ENCODE measurements around the gene UNC119.

DNA sequence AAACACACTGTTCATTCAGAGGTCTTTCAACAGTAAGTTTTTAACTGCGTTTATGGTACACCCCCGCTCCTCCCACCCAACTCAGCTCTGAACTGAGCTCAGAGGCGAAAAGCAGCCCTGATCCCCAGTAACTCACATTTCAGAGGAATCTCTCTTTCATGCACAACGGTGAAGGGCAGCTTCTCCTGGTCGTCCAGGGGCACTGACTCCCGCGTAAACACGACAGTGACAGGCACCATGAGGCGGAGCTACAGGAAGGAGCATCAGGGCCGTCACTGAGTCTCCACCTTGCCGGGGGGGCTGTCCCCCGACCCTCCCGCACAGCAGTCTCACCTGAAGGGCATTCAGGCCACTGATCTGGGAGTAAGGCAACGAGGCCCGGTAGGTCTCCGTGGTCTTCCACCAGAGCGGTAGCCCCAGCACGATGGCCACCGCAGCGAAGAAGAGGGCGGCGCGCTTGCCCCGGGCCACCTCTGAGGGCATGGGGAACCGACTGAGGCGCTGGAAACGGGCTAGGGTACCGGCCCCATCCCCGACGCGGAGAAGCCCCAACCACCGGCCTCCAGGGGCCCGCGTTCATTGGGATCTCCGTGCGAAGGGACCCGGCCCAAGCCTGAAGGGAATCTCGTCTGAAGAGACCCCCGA, 18.4 kb upstream of the UNC119 start:
- TF ChIP-seq, protein P1, sequence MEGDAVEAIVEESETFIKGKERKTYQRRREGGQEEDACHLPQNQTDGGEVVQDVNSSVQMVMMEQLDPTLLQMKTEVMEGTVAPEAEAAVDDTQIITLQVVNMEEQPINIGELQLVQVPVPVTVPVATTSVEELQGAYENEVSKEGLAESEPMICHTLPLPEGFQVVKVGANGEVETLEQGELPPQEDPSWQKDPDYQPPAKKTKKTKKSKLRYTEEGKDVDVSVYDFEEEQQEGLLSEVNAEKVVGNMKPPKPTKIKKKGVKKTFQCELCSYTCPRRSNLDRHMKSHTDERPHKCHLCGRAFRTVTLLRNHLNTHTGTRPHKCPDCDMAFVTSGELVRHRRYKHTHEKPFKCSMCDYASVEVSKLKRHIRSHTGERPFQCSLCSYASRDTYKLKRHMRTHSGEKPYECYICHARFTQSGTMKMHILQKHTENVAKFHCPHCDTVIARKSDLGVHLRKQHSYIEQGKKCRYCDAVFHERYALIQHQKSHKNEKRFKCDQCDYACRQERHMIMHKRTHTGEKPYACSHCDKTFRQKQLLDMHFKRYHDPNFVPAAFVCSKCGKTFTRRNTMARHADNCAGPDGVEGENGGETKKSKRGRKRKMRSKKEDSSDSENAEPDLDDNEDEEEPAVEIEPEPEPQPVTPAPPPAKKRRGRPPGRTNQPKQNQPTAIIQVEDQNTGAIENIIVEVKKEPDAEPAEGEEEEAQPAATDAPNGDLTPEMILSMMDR (IDR thresholded peaks at IDR 0.05), result no peak
- TF ChIP-seq SIN3A (IDR thresholded peaks at IDR 0.05; ENCODE audit: borderline replicate concordance, insufficient read depth, low read depth, low read length), result no peak
- TF ChIP-seq, protein P2, sequence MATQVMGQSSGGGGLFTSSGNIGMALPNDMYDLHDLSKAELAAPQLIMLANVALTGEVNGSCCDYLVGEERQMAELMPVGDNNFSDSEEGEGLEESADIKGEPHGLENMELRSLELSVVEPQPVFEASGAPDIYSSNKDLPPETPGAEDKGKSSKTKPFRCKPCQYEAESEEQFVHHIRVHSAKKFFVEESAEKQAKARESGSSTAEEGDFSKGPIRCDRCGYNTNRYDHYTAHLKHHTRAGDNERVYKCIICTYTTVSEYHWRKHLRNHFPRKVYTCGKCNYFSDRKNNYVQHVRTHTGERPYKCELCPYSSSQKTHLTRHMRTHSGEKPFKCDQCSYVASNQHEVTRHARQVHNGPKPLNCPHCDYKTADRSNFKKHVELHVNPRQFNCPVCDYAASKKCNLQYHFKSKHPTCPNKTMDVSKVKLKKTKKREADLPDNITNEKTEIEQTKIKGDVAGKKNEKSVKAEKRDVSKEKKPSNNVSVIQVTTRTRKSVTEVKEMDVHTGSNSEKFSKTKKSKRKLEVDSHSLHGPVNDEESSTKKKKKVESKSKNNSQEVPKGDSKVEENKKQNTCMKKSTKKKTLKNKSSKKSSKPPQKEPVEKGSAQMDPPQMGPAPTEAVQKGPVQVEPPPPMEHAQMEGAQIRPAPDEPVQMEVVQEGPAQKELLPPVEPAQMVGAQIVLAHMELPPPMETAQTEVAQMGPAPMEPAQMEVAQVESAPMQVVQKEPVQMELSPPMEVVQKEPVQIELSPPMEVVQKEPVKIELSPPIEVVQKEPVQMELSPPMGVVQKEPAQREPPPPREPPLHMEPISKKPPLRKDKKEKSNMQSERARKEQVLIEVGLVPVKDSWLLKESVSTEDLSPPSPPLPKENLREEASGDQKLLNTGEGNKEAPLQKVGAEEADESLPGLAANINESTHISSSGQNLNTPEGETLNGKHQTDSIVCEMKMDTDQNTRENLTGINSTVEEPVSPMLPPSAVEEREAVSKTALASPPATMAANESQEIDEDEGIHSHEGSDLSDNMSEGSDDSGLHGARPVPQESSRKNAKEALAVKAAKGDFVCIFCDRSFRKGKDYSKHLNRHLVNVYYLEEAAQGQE (IDR thresholded peaks at IDR 0.05; ENCODE audit: insufficient read depth in 1 of 2, low read depth in 2 of 2, low read length in 1 of 2), result no peak
- no peak for TF ChIP-seq TCF7L2 (IDR thresholded peaks at IDR 0.05; ENCODE audit: low read depth, low read length)
- no peak for TF ChIP-seq POLR2AphosphoS5 (IDR thresholded peaks at IDR 0.05; ENCODE audit: low read depth, low read length)
